Measurements from ENCODE around the gene PITHD1.
"Not testable (repeated sequence)": the region's sequence is repeated elsewhere in the genome, so short reads cannot be mapped to it uniquely, and the experiment has no call there.

Gene PITHD1

GRCh38 chr1:23799570-23800399, 21.6 kb downstream of the PITHD1 start:
- peak overlapping the region; percentile 90 to 100 (median 97) for H3K4me2 ChIP-seq
- H3K9ac ChIP-seq: peak overlapping the region; percentile 84 to 93 (median 88)
- TF ChIP-seq Cebpa-rat (IDR thresholded peaks at IDR 0.05): no peak
- peak overlapping the region; percentile 71 to 85 (median 79) for H3K27ac ChIP-seq
- H3K9me3 ChIP-seq (replicated peaks in 1 of 11): no peaks in the 10 kb centered on the region
- peaks cover 20 to 38% (median 27%) of the 10 kb centered on the region in 10 experiments for H3K4me1 ChIP-seq
- H3K27me3 ChIP-seq: no peaks in the 10 kb centered on the region
- H3K4me3 ChIP-seq: peak overlapping the region; percentile 79 to 90 (median 86)
- peaks cover 39 to 63% (median 43%) of the 10 kb centered on the region in 11 experiments for H3K36me3 ChIP-seq
- H4K20me1 ChIP-seq: peaks cover 0 to 38% (median 2%) of the 10 kb centered on the region in 11 experiments; a peak in 8 of 22 replicates

DNA sequence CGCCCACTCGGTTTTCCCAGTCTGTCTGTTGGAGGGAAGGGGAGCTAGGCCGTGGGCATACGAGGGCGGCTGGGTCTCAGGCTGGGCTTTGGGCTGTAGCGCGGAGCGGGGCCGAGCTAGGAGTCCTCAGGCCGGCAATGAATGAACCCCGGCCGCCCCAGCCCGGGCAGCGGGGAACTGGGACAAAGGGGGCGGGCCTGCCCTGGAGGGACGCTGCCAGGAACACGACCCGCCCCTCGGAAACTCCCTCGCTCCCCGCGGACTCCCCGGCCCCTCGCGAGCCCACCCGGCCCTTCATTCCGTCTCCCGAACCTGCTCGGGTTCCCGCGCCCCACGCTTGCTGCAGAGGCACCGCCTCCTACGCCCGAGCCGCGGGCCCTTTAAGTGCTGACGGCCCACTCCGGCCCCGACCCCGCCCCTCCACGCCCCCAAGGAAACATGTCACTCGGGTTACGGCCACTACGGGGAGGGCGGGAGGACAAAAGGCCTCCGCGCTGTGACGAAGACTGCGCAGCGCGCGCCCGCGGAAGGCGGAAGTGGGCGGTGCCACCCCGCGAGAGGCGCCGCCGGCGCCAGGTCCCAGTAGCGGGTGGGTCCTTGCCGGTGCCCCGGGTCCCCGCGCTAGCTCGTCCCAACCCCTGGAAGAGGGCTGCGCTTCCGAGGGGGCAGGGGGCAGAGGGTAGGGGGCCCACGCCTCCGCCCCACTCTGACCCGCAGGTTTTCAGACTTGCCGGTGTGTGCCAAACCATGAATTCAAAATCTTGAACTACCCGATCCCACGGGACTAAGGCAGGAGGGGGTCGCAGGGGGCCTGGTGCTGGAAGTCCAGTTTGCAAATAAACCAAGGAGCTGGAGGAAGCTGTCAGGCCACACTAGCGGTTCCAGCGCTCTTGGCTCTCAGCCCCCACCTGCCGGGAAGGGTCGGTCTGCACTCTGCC, 22.5 kb downstream of the PITHD1 start, which contains the start of gene GALE:
GALE (minus strand) TSS at position 355 of the 938 bp plus-strand sequence. CDS start 1,747 bp downstream, outside the sequence.
- peak within 1 kb of the TSS; percentile 71 to 85 (median 79) for H3K27ac ChIP-seq
- H3K36me3 ChIP-seq: peaks cover 30 to 56% (median 35%) of the 10 kb centered on the region in 11 experiments
- peak within 1 kb of the TSS; percentile 79 to 90 (median 86) for H3K4me3 ChIP-seq
- H3K9me3 ChIP-seq (replicated peaks in 1 of 11): no peaks in the 10 kb centered on the region
- H3K27me3 ChIP-seq: no peaks in the 10 kb centered on the region
- peak within 1 kb of the TSS; percentile 90 to 100 (median 98) for H3K4me2 ChIP-seq
- peaks cover 0 to 30% (median 0%) of the 10 kb centered on the region in 11 experiments; a peak in 8 of 22 replicates for H4K20me1 ChIP-seq
- peak within 1 kb of the TSS; percentile 84 to 93 (median 88) for H3K9ac ChIP-seq
- no peak for TF ChIP-seq Cebpa-rat (IDR thresholded peaks at IDR 0.05)
- peaks cover 20 to 47% (median 30%) of the 10 kb centered on the region in 10 experiments for H3K4me1 ChIP-seq

GRCh38 chr1:23801338-23801748, 23.1 kb downstream of the PITHD1 start:
- peak in 2 of 11 experiments; percentile 21 to 51; a peak in 1 of 22 replicates for TF ChIP-seq Cebpa-rat (IDR thresholded peaks at IDR 0.05)
- Histone ChIP-seq H3K9ac (peak overlapping the region; percentile 84 to 93 (median 88)), H3K36me3 (peaks cover 26 to 55% (median 30%) of the 10 kb centered on the region in 11 experiments), H3K4me1 (peaks cover 20 to 48% (median 30%) of the 10 kb centered on the region in 10 experiments), H3K27me3 (no peaks in the 10 kb centered on the region), H4K20me1 (peaks cover 0 to 25% (median 0%) of the 10 kb centered on the region in 11 experiments; a peak in 6 of 22 replicates), H3K9me3 (replicated peaks in 1 of 11) (no peaks in the 10 kb centered on the region), H3K4me2 (peak overlapping the region; percentile 90 to 100 (median 97)), H3K27ac (peak overlapping the region; percentile 71 to 85 (median 79)), H3K4me3 (peak overlapping the region; percentile 79 to 90 (median 86))

DNA sequence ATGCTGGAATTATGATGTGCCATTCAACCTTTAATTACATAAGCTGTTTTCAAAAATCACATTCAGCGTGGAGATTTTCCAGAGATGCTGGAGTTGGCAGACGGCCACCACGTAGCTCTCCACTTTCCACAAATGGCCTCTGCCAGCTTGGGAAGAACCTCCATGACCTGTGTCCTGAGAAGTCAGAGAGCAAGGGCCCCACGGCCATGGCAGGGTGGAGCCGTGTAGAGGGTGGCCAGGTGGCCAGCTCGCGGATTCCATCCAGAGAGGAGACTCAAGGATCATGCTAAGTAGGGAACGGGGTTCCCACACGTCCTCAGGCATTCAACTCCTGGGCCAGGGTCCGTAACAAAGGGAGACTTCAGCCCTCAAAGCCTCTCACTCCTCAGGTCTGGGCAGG, 23.7 kb downstream of the PITHD1 start:
- Histone ChIP-seq H3K4me2 (peak overlapping the region; percentile 90 to 100 (median 97); a peak in 21 of 22 replicates), H3K27me3 (no peaks in the 10 kb centered on the region), H3K36me3 (peaks cover 20 to 55% (median 26%) of the 10 kb centered on the region in 11 experiments), H4K20me1 (peaks cover 0 to 24% (median 0%) of the 10 kb centered on the region in 11 experiments; a peak in 6 of 22 replicates), H3K9ac (peak overlapping the region in 8 of 11 experiments; percentile 31 to 93 (median 86); a peak in 7 of 22 replicates), H3K4me1 (peaks cover 20 to 53% (median 30%) of the 10 kb centered on the region in 10 experiments), H3K4me3 (peak overlapping the region in 3 of 10 experiments; percentile 79 to 90 (median 90); a peak in 4 of 20 replicates), H3K27ac (no peak overlapping the region), H3K9me3 (replicated peaks in 1 of 11) (no peaks in the 10 kb centered on the region)
- TF ChIP-seq Cebpa-rat (IDR thresholded peaks at IDR 0.05): no peak

GRCh38 chr1:23802809-23803342, 24.7 kb downstream of the PITHD1 start:
- not testable (repeated sequence) for H3K4me3 ChIP-seq; H3K4me2 ChIP-seq; H3K27ac ChIP-seq; H3K27me3 ChIP-seq; H3K9me3 ChIP-seq (replicated peaks in 1 of 11)
- peak overlapping the region in 2 of 11 experiments; percentile 85 to 92; a peak in 1 of 22 replicates for H3K9ac ChIP-seq
- H3K4me1 ChIP-seq: peaks cover 23 to 63% (median 39%) of the 10 kb centered on the region in 10 experiments
- H4K20me1 ChIP-seq: peaks cover 0 to 14% (median 0%) of the 10 kb centered on the region in 11 experiments; a peak in 4 of 22 replicates
- peaks cover 10 to 48% (median 18%) of the 10 kb centered on the region in 11 experiments; a peak in 21 of 22 replicates for H3K36me3 ChIP-seq

DNA sequence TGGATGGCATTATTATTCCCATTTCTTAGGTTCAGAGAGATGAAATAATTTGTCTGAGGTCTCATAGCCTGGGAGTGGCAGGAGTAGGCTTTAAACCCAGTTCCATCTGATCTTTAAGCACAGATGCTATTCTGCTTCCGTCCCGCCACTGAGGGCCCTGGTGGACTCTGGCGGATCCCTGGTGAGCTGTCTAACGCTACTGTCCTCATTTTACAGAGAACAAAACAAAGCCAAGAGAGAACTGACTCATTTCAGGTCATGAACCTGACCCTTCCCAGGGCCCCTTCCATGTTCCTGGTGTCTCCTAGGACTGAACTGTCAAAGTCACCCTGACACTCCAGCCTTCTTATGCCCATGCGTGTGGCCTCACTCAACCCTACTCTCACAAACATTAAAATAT, 25.5 kb downstream of the PITHD1 start:
- no peak for TF ChIP-seq Cebpa-rat (IDR thresholded peaks at IDR 0.05)
- Histone ChIP-seq H3K9ac (peak overlapping the region in 2 of 11 experiments; percentile 18 to 51; a peak in 3 of 22 replicates), H3K4me3 (no peak overlapping the region), H3K27ac (peak overlapping the region in 6 of 11 experiments; percentile 10 to 67 (median 48); a peak in 9 of 22 replicates), H3K9me3 (replicated peaks in 1 of 11) (no peaks in the 10 kb centered on the region), H4K20me1 (peaks cover 0 to 13% (median 0%) of the 10 kb centered on the region in 11 experiments; a peak in 3 of 22 replicates), H3K36me3 (peaks cover 2 to 51% (median 14%) of the 10 kb centered on the region in 11 experiments; a peak in 18 of 22 replicates), H3K27me3 (no peaks in the 10 kb centered on the region), H3K4me1 (peaks cover 23 to 68% (median 45%) of the 10 kb centered on the region in 10 experiments), H3K4me2 (peak overlapping the region in 3 of 11 experiments; percentile 31 to 70 (median 57); a peak in 2 of 22 replicates)

- Histone ChIP-seq H3K4me1 (peaks cover 17 to 62% (median 38%) of the 10 kb centered on the region in 10 experiments), H3K9me3 (replicated peaks in 1 of 11) (no peaks in the 10 kb centered on the region), H3K4me3 (no peak overlapping the region), H3K27ac (peak overlapping the region in 7 of 11 experiments; percentile 10 to 67 (median 45); a peak in 9 of 22 replicates), H3K4me2 (peak overlapping the region in 5 of 11 experiments; percentile 1 to 70 (median 31); a peak in 6 of 22 replicates), H3K27me3 (no peaks in the 10 kb centered on the region), H3K9ac (peak overlapping the region in 6 of 11 experiments; percentile 6 to 51 (median 22); a peak in 6 of 22 replicates), H4K20me1 (peaks cover 0 to 9% (median 0%) of the 10 kb centered on the region in 11 experiments; a peak in 2 of 22 replicates), H3K36me3 (peaks cover 0 to 51% (median 9%) of the 10 kb centered on the region in 11 experiments; a peak in 13 of 22 replicates)
- TF ChIP-seq Cebpa-rat (IDR thresholded peaks at IDR 0.05): no peak
Measured at GRCh38 chr1:23804183-23804835, 26.1 kb downstream of the PITHD1 start.

All from BLaER1 treated with 17β-estradiol and CSF1 and Interleukin-3, amounts not matched to agents 10 nM and 100 nM (cell line).